Body of pancreas (tissue), 4 donors: ENCODE data around the gene DYDC2. TPM values are rescaled to one million over a fixed set of nuclear protein-coding genes. Genes with fewer than 3 reads are reported as not detected.
"Not testable (repeated sequence)": the region's sequence is repeated elsewhere in the genome, so short reads cannot be mapped to it uniquely, and the experiment has no call there.

Experiments used
- ATAC-seq: fragments of 150-250 bp; one replicate; pipeline ENCODE4 v1.9.1; 2016
- DNase-seq, 4 donors: peaks; one replicate each; pipeline ENCODE4 v3.0.0-alpha.2; 2019
- H3K27ac ChIP-seq, 4 donors: fragments of 200-600 bp; sonication (generic); 1 replicate in 3 of 4; 2 replicates in 1 of 4; pipeline versions ENCODE4 v1.5.1 to v1.6.1; 2016 to 2019; ENCODE audit warnings: mild to moderate bottlenecking in 1 of 4, mixed read lengths in 1 of 4, moderate library complexity in 1 of 4
- H3K27me3 ChIP-seq, 2 donors: fragments of 200-600 bp; sonication (generic); one replicate each; pipeline ENCODE4 v1.6.0; 2016; ENCODE audit warnings: mild to moderate bottlenecking in 1 of 2
- H3K36me3 ChIP-seq, 2 donors: fragments of 200-600 bp; sonication (generic); replicated peaks in 1 of 2; 2 replicates each; pipeline ENCODE4 v1.5.1; 2016; ENCODE audit warnings: low read depth in 2 of 2; ENCODE audit not compliant: insufficient read depth in 1 of 2
- H3K4me1 ChIP-seq: fragments of 200-600 bp; sonication (generic); one replicate; pipeline ENCODE4 v1.6.0; 2016
- H3K4me3 ChIP-seq, 2 donors: fragments of 200-600 bp; sonication (generic); 1 replicate in 1 of 2; 2 replicates in 1 of 2; pipeline ENCODE4 v1.5.1; 2016 to 2019
- H3K9me3 ChIP-seq, 3 donors: fragments of 200-600 bp; sonication (generic); 1 replicate in 2 of 3; 2 replicates in 1 of 3; pipeline ENCODE4 v1.5.1; 2016
- POLR2A ChIP-seq, 3 donors: fragments of 450-650 bp; IDR thresholded peaks; one replicate each; pipeline ENCODE4 v1.6.1; 2016; ENCODE audit warnings: antibody characterized with exemption in 3 of 3, mild to moderate bottlenecking in 2 of 3
- WGBS, 2 donors: methylation state at CpG; one replicate each; pipeline ENCODE4 v1.1.5; 2017; 5-methylcytosine and 5-hydroxymethylcytosine counted together
- intact Hi-C: fragments of 100-400 bp; cut with DNase I; formaldehyde crosslinking; loops from one replicate; pipeline ENCODE4 v1.15.1; 2023
- total RNA-seq, 2 donors: library from RNA; depleted of rRNA; stranded (reverse); fragments of >200 nt; gene quantifications; one replicate each; pipeline ENCODE4 v1.1.0, GENCODE V29; 2016
- TF ChIP-seq, protein P1 (sequence below), 7 experiments: fragments of 450-650 bp in 4 of 7; fragments of 200-600 bp in 3 of 7; sonication (generic) in 3 of 7; IDR thresholded peaks; one replicate each; pipeline ENCODE4 v1.5.1; 2016 to 2019; ENCODE audit warnings: antibody characterized with exemption in 7 of 7

DYDC2 gene
- total RNA-seq, 2 donors from 2014 or later = not detected

DNA sequence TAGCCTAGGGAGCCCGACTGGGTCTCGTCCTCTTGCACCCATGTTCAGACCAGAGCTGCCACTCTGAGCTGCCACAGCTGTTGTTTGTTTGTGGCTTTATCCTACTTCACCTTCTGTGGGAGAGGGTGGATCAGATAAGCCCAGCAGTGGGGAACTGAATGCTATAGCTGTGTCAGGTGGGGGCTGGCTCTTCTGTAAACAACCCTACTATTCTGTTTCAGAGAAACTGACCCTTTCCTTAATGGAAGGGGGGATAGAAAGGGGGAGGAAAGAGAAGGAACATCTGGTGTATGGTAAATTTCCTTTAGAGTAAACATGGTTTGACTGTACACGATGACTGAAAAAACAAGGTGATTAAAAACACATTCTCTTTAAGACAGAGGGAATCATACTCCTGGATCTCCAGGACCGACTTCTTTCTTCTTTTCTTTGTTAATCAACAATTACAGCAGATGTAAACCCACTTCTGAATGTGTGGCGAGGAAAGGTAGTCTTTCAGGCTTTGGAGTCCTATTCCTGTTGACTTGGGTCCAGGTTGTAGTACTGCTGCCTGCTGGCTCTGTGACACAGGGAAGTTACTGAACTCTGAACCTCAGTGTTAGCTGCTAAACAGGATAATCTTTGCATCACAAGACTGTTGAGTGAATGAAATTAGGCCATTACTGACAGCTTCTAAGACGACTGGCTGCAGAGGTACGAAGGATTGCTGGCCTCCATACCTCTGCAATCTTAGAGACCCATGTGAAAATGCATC, 57.7 kb downstream of the DYDC2 start:
- DNase-seq (peak in 1 of 4 donors; percentile 33), ATAC-seq (peak; percentile 41)
- intact Hi-C loops = no loop called here
- peaks cover 45% of the 10 kb centered on the region for H3K4me1 ChIP-seq
- WGBS, 2 donors = 41 to 47% methylated on average over 7 of the region's 7 CpGs
- TF ChIP-seq, protein P1, sequence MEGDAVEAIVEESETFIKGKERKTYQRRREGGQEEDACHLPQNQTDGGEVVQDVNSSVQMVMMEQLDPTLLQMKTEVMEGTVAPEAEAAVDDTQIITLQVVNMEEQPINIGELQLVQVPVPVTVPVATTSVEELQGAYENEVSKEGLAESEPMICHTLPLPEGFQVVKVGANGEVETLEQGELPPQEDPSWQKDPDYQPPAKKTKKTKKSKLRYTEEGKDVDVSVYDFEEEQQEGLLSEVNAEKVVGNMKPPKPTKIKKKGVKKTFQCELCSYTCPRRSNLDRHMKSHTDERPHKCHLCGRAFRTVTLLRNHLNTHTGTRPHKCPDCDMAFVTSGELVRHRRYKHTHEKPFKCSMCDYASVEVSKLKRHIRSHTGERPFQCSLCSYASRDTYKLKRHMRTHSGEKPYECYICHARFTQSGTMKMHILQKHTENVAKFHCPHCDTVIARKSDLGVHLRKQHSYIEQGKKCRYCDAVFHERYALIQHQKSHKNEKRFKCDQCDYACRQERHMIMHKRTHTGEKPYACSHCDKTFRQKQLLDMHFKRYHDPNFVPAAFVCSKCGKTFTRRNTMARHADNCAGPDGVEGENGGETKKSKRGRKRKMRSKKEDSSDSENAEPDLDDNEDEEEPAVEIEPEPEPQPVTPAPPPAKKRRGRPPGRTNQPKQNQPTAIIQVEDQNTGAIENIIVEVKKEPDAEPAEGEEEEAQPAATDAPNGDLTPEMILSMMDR (IDR thresholded peaks at IDR 0.05) = no peak
- TF ChIP-seq POLR2A (IDR thresholded peaks at IDR 0.05) = no peak
- H3K4me3 ChIP-seq = no peak overlapping the region
- no peaks in the 10 kb centered on the region for H3K36me3 ChIP-seq
- peak overlapping the region in 1 of 4 donors; percentile 26 for H3K27ac ChIP-seq
- H3K27me3 ChIP-seq = no peaks in the 10 kb centered on the region
- no peaks in the 10 kb centered on the region for H3K9me3 ChIP-seq

DNA sequence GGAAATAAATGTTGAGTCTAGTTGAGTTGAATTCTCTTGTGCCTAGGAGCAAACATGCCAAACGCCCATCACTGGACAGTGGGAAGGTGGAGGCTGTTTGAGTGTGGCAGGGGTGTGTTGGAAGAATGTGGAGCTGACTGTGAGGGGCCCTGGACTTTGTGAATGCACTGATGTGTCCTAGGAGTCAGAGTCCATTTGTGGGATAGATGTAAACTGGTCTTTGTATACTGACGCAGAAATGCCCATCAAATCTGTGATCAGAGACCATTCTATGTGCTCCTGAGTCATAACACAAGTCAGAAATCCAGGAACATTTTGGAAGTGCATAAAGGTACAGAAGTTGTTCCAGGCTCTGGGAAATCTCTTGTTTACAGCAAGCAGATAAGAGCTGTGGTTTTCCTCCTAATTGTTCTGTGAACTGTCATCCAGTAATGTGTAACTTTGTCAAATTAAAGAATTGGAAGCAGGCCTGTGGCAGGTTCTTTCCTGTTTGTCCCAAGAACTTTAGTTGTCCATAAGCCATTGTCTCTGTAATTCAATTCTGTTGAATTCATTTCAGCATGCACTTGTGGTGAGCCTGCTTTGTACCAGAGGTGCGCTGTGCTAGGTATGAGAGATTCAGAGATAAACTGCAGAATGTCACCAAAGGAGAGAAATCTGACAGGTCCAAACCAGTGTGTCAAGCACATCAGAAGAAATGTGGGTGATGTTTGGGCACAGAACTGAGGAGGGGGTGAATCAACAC, 59.3 kb downstream of the DYDC2 start:
- H3K4me3 ChIP-seq = no peak overlapping the region
- TF ChIP-seq, protein P1 (IDR thresholded peaks at IDR 0.05) = no peak
- no peak for TF ChIP-seq POLR2A (IDR thresholded peaks at IDR 0.05)
- H3K27me3 ChIP-seq = no peaks in the 10 kb centered on the region
- DNase-seq (no peak), ATAC-seq (no peak)
- H3K4me1 ChIP-seq = peaks cover 32% of the 10 kb centered on the region
- no peaks in the 10 kb centered on the region for H3K9me3 ChIP-seq
- intact Hi-C loops = no loop called here
- H3K27ac ChIP-seq = peak overlapping the region in 1 of 4 donors; percentile 10
- WGBS, 2 donors = 67 to 73% methylated on average over 3 of the region's 3 CpGs
- H3K36me3 ChIP-seq = no peaks in the 10 kb centered on the region

DNA sequence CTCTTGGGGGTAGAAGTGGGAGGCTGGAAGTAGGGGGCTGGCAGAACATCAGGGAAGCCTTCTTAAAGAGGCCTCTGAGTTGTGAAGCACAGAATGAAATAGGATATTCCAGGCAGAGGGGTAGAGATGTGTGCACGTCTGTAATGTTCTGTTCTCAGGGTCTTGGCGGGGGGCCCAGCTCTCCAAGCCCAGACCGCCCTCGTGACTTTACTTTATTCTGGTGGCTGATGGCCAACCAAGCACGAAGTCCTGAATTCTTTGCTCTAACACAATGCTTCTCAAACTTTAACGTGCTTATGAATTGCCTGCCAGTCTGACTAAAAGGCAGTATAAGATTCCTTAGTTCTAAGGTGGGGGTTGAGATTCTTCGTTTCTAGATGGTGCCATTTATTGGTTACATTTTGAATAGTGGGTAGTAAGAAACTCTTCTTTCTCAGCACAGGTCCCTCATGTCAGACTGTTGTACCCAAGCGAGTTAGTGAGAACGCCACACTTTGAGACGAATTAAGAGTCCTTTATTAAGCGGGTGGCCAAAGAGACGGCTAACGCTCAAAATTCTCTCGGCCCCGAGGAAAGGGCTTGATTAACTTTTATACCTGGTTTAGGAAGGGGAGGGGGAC, 60.0 kb downstream of the DYDC2 start:
- H3K27ac ChIP-seq = peak overlapping the region in 1 of 4 donors; percentile 10
- no peaks in the 10 kb centered on the region for H3K36me3 ChIP-seq
- no peaks in the 10 kb centered on the region for H3K27me3 ChIP-seq
- H3K4me3 ChIP-seq = no peak overlapping the region
- no peaks in the 10 kb centered on the region for H3K9me3 ChIP-seq
- no peak for TF ChIP-seq POLR2A (IDR thresholded peaks at IDR 0.05)
- TF ChIP-seq, protein P1 (IDR thresholded peaks at IDR 0.05) = no peak
- H3K4me1 ChIP-seq = peaks cover 26% of the 10 kb centered on the region
- intact Hi-C loops = no loop called here
- DNase-seq = peak in 3 of 4 donors; percentile 40 to 46 (median 42)
- peak; percentile 34 for ATAC-seq
- 72 to 80% methylated on average over 15 of the region's 15 CpGs for WGBS, 2 donors

DNA sequence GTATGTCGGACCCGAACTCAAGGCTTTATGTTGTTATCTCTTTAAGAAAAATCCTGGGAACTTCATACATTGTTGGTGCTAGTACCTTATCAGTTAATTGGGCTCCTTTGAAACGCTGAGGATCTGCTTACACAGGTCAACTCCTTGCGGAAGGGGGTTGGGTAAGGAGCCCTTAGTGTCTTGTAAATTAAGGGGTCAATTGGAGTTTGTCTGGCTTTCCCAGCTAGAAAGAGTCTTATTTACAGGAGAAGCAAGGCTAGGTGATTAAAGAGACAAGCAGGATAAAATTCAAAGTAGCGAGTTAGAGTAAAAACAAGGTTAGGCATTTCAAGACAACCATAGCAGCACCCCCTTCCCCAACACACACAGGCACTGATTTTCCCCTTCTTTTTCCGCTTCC, 60.7 kb downstream of the DYDC2 start:
- H3K27me3 ChIP-seq, DNase-seq, H3K4me3 ChIP-seq, H3K27ac ChIP-seq, H3K36me3 ChIP-seq, H3K9me3 ChIP-seq, intact Hi-C loops, ATAC-seq: not testable (repeated sequence)
- WGBS, 2 donors = 73 to 74% methylated on average over 6 of the region's 6 CpGs
- H3K4me1 ChIP-seq = peaks cover 26% of the 10 kb centered on the region

Other genes with a start within 250 kb of the DYDC2 start
- 10 to 100 TPM in 1 of 2 donors, 1 to 10 TPM in 1; 6.5 to 39.9 TPM for gene PLAC9, start 224.1 kb upstream of the DYDC2 start, total RNA-seq
- gene ANXA11, start 151.2 kb upstream of the DYDC2 start, total RNA-seq = 10 to 100 TPM; 68.2 to 71.9 TPM
- gene MAT1A, start 67.1 kb upstream of the DYDC2 start, total RNA-seq = 10 to 100 TPM in 1 of 2 donors, 1 to 10 TPM in 1; 9.6 to 11.9 TPM
- gene DYDC1, start within 50 bp of the DYDC2 start, total RNA-seq = not detected
- 100 to 1,000 TPM in 1 of 2 donors, 10 to 100 TPM in 1; 40.7 to 110 TPM for gene PRXL2A, start 51.8 kb downstream of the DYDC2 start, total RNA-seq
- gene TSPAN14, start 97.5 kb downstream of the DYDC2 start, total RNA-seq = 10 to 100 TPM; 22.3 to 63.0 TPM
- gene SH2D4B, start 181.1 kb downstream of the DYDC2 start, total RNA-seq = under 1 TPM in 1 of 2 donors, not detected in 1; 0.33 TPM